Neural progenitor cell (in vitro differentiated cells): ENCODE measurements around the gene SERPIND1.

Experiments
- EZH2 ChIP-seq: fragments of 200-600 bp; sonication (generic); IDR thresholded peaks from 2 replicates; pipeline ENCODE4 v1.6.1; 2017; ENCODE audit warnings: antibody characterized with exemption, mild to moderate bottlenecking, moderate library complexity
- EZH2phosphoT487 ChIP-seq: fragments of 200-600 bp; sonication (generic); IDR thresholded peaks from 2 replicates; pipeline ENCODE4 v1.6.1; 2017; ENCODE audit warnings: antibody characterized with exemption
- TF ChIP-seq, protein P1 (sequence below): fragments of 200-600 bp; sonication (generic); IDR thresholded peaks from 2 replicates; pipeline ENCODE4 v1.5.1; 2017; ENCODE audit warnings: antibody characterized with exemption, mild to moderate bottlenecking

DNA sequence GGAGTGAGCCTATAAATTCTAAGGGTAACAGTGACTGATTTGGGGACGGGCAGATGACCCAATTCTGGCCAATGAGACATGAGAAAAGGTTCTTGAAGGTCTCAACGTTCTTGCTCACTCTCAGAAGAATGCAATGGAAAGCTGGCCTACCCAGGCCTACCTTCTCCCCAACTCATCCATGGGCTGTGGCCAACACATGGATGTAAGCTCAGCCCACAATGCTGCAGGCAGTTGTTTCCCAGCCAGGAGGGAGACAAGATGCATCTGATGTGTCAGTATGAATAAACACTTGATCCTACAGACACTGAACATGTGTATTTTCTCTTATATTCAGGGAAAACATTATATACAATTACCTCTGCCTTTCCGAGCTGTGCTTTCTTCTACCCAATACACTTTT lies 60.3 kb downstream of the SERPIND1 start:
- TF ChIP-seq, protein P1, sequence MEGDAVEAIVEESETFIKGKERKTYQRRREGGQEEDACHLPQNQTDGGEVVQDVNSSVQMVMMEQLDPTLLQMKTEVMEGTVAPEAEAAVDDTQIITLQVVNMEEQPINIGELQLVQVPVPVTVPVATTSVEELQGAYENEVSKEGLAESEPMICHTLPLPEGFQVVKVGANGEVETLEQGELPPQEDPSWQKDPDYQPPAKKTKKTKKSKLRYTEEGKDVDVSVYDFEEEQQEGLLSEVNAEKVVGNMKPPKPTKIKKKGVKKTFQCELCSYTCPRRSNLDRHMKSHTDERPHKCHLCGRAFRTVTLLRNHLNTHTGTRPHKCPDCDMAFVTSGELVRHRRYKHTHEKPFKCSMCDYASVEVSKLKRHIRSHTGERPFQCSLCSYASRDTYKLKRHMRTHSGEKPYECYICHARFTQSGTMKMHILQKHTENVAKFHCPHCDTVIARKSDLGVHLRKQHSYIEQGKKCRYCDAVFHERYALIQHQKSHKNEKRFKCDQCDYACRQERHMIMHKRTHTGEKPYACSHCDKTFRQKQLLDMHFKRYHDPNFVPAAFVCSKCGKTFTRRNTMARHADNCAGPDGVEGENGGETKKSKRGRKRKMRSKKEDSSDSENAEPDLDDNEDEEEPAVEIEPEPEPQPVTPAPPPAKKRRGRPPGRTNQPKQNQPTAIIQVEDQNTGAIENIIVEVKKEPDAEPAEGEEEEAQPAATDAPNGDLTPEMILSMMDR: no peak
- TF ChIP-seq EZH2phosphoT487: no peak
- no peak for TF ChIP-seq EZH2
